H9 (cell line): ENCODE results near the gene CD164L2. TPM values are rescaled to one million over a fixed set of nuclear protein-coding genes. Genes with fewer than 3 reads are reported as not detected.

Experiments used
- DNase-seq: peaks from one replicate; pipeline ENCODE4 v3.0.0-alpha.2; 2017
- H2AFZ ChIP-seq: one replicate; pipeline ENCODE4 v1.6.1; 2013; ENCODE audit warnings: mild to moderate bottlenecking, low read length, control low read depth, moderate library complexity
- H2AK5ac ChIP-seq: 2 replicates; pipeline ENCODE4 v1.6.1; 2013; ENCODE audit warnings: low read length, control low read depth, mixed read lengths; ENCODE audit not compliant: insufficient read length
- H2BK120ac ChIP-seq: one replicate; pipeline ENCODE4 v1.6.1; 2013; ENCODE audit warnings: low read depth, mild to moderate bottlenecking, low read length, control low read depth, inconsistent platforms; ENCODE audit not compliant: poor library complexity, severe bottlenecking
- H2BK12ac ChIP-seq: 2 replicates; pipeline ENCODE4 v1.6.1; 2013; ENCODE audit warnings: low read length, control low read depth, mixed read lengths, low read depth; ENCODE audit not compliant: insufficient read length
- H2BK15ac ChIP-seq: 2 replicates; pipeline ENCODE4 v1.6.1; 2013; ENCODE audit warnings: low read depth, low read length, control low read depth
- H2BK20ac ChIP-seq: one replicate; pipeline ENCODE4 v1.6.1; 2013; ENCODE audit warnings: low read depth, mild to moderate bottlenecking, low read length, control low read depth, inconsistent platforms; ENCODE audit not compliant: poor library complexity, severe bottlenecking
- H2BK5ac ChIP-seq: 2 replicates; pipeline ENCODE4 v1.6.1; 2013; ENCODE audit warnings: low read length, control low read depth, mixed read lengths; ENCODE audit not compliant: insufficient read length
- H3K14ac ChIP-seq: 2 replicates; pipeline ENCODE4 v1.6.1; 2013; ENCODE audit warnings: low read length, control low read depth; ENCODE audit not compliant: insufficient read depth
- H3K18ac ChIP-seq: 2 replicates; pipeline ENCODE4 v1.6.1; 2013; ENCODE audit warnings: low read depth, mild to moderate bottlenecking, mixed read lengths, low read length, control low read depth; ENCODE audit not compliant: insufficient read length
- H3K23ac ChIP-seq: 2 replicates; pipeline ENCODE4 v1.6.1; 2013; ENCODE audit warnings: low read length, control low read depth, mixed read lengths, low read depth; ENCODE audit not compliant: insufficient read length
- H3K23me2 ChIP-seq: 2 replicates; pipeline ENCODE4 v1.6.1; 2013; ENCODE audit warnings: low read depth, mild to moderate bottlenecking, mixed read lengths, low read length, control low read depth; ENCODE audit not compliant: insufficient read length, poor library complexity, severe bottlenecking
- H3K27ac ChIP-seq: 2 replicates; pipeline ENCODE4 v1.5.1; 2013; ENCODE audit warnings: low read length, control low read depth, mixed read lengths, low read depth; ENCODE audit not compliant: insufficient read length
- H3K27me3 ChIP-seq: 2 replicates; pipeline ENCODE4 v1.6.1; 2013; ENCODE audit warnings: low read length, control low read depth, inconsistent platforms; ENCODE audit not compliant: insufficient read depth
- H3K4ac ChIP-seq: 2 replicates; pipeline ENCODE4 v1.6.1; 2013; ENCODE audit warnings: low read depth, mild to moderate bottlenecking, control low read depth, inconsistent platforms, low read length, moderate library complexity
- H3K4me1 ChIP-seq: 2 replicates; pipeline ENCODE4 v1.6.1; 2013; ENCODE audit warnings: low read length, control low read depth, inconsistent platforms; ENCODE audit not compliant: insufficient read depth
- H3K4me2 ChIP-seq: 2 replicates; pipeline ENCODE4 v1.6.1; 2013; ENCODE audit warnings: low read length, control low read depth, mixed read lengths; ENCODE audit not compliant: insufficient read length, insufficient read depth
- H3K56ac ChIP-seq: 2 replicates; pipeline ENCODE4 v1.6.1; 2013; ENCODE audit warnings: low read depth, mild to moderate bottlenecking, mixed read lengths, low read length, control low read depth; ENCODE audit not compliant: insufficient read length
- H3K79me1 ChIP-seq: 2 replicates; pipeline ENCODE4 v1.6.1; 2013; ENCODE audit warnings: low read depth, mild to moderate bottlenecking, moderate library complexity, low read length, control low read depth, inconsistent platforms; ENCODE audit not compliant: insufficient read depth, poor library complexity, severe bottlenecking
- H3K79me2 ChIP-seq: 2 replicates; pipeline ENCODE4 v1.6.1; 2013; ENCODE audit warnings: low read length, control low read depth, inconsistent platforms; ENCODE audit not compliant: insufficient read depth
- H3K9ac ChIP-seq: 2 replicates; pipeline ENCODE4 v1.6.1; 2013; ENCODE audit warnings: low read length, control low read depth, mixed read lengths; ENCODE audit not compliant: insufficient read length; ENCODE audit errors: extremely low read depth
- H3K9me3 ChIP-seq: one replicate; pipeline ENCODE4 v1.6.1; 2013; ENCODE audit warnings: low read depth, low read length, inconsistent platforms; ENCODE audit not compliant: control insufficient read depth
- H3T11ph ChIP-seq: one replicate; pipeline ENCODE4 v1.6.1; 2013; ENCODE audit warnings: mild to moderate bottlenecking, low read length, control low read depth, inconsistent platforms
- H4K20me1 ChIP-seq: one replicate; pipeline ENCODE4 v1.6.1; 2013; ENCODE audit not compliant: control insufficient read depth, insufficient read length, insufficient read depth
- H4K5ac ChIP-seq: 2 replicates; pipeline ENCODE4 v1.6.1; 2013; ENCODE audit warnings: low read depth, mild to moderate bottlenecking, mixed read lengths, low read length, control low read depth; ENCODE audit not compliant: insufficient read length
- H4K8ac ChIP-seq: replicated peaks from 2 replicates; pipeline ENCODE4 v1.6.1; 2013; ENCODE audit warnings: low read length, control low read depth, mixed read lengths, low read depth; ENCODE audit not compliant: insufficient read length
- H4K91ac ChIP-seq: 2 replicates; pipeline ENCODE4 v1.6.1; 2013; ENCODE audit warnings: low read depth, mild to moderate bottlenecking, moderate library complexity, mixed read lengths, low read length, control low read depth; ENCODE audit not compliant: insufficient read length
- H3K27ac Mint-ChIP-seq, 3 experiments: 2 replicates in 2 of 3; 3 replicates in 1 of 3; pipeline ENCODE4 v1.8.0; 2020 to 2021; ENCODE audit warnings: mixed read lengths in 3 of 3, mild to moderate bottlenecking in 1 of 3, moderate library complexity in 1 of 3
- H3K27me3 Mint-ChIP-seq: 2 replicates; pipeline ENCODE4 v1.8.0; 2021; ENCODE audit warnings: low read depth, mild to moderate bottlenecking, moderate library complexity, mixed read lengths
- H3K36me3 Mint-ChIP-seq, 3 experiments: 2 replicates in 2 of 3; 3 replicates in 1 of 3; pipeline ENCODE4 v1.8.0; 2020 to 2021; ENCODE audit warnings: low read depth in 3 of 3, mixed read lengths in 3 of 3; ENCODE audit not compliant: insufficient read depth in 1 of 3
- H3K4me1 Mint-ChIP-seq, 2 experiments: 2 replicates each; pipeline ENCODE4 v1.8.0; 2020; ENCODE audit warnings: mixed read lengths in 2 of 2
- H3K4me3 Mint-ChIP-seq, 2 experiments: 2 replicates in 1 of 2; 3 replicates in 1 of 2; pipeline ENCODE4 v1.8.0; 2020 to 2021; ENCODE audit warnings: mild to moderate bottlenecking in 2 of 2, mixed read lengths in 2 of 2, moderate library complexity in 1 of 2
- H3K9me3 Mint-ChIP-seq, 2 experiments: 2 replicates in 1 of 2; 3 replicates in 1 of 2; pipeline ENCODE4 v1.8.0; 2020; ENCODE audit warnings: mild to moderate bottlenecking in 2 of 2, mixed read lengths in 2 of 2, moderate library complexity in 1 of 2
- CTCF ChIP-seq: fragments of 200-600 bp; sonication (generic); conservative IDR thresholded peaks from 3 replicates; pipeline ENCODE4 v1.8.0; 2021; ENCODE audit warnings: antibody characterized with exemption, mild to moderate bottlenecking
- WGBS: extraction: QIAGEN DNeasy Blood & Tissue Kit; methylation state at CpG from one replicate; pipeline ENCODE4 v1.1.7; 2013; ENCODE audit warnings: missing lambda C conversion rate, low lambda C conversion rate, mixed read lengths; ENCODE audit not compliant: insufficient read length; ENCODE audit errors: extremely low coverage; 5-methylcytosine and 5-hydroxymethylcytosine counted together
- total RNA-seq: library from RNA; stranded (reverse); gene quantifications from 2 replicates; pipeline ENCODE4 v1.2.1, GENCODE V29; 2021

Gene CD164L2
- total RNA-seq, 1 experiment from 2014 or later = 1.2 TPM

GRCh38 chr1:27413004-27413403 lies 29.9 kb upstream of the CD164L2 start:
- Mint-ChIP-seq H3K4me1 (peaks cover 0 to 1% of the 10 kb centered on the region in 2 experiments; a peak in 2 of 4 replicates), H3K27ac (no peak overlapping the region), H3K27me3 (no peaks in the 10 kb centered on the region), H3K9me3 (no peaks in the 10 kb centered on the region), H3K36me3 (peaks cover 44 to 85% (median 82%) of the 10 kb centered on the region in 3 experiments; a peak in 6 of 7 replicates), H3K4me3 (no peak overlapping the region)
- Histone ChIP-seq H3K23me2 (no peaks in the 10 kb centered on the region), H3K23ac (no peak overlapping the region), H3K79me2 (no peaks in the 10 kb centered on the region), H3K56ac (no peak overlapping the region), H2BK120ac (no peak overlapping the region), H4K5ac (no peak overlapping the region), H4K8ac (no peak overlapping the region), H2BK15ac (no peak overlapping the region), H3K14ac (no peak overlapping the region), H3K9me3 (no peaks in the 10 kb centered on the region), H3K9ac (no peak overlapping the region), H4K91ac (no peak overlapping the region), H3K18ac (no peak overlapping the region), H3K4me1 (no peaks in the 10 kb centered on the region), H2AK5ac (no peak overlapping the region), H3K4ac (no peak overlapping the region), H2BK5ac (no peak overlapping the region), H2BK12ac (no peak overlapping the region), H3K27ac (no peak overlapping the region), H2AFZ (no peak overlapping the region), H3K79me1 (no peaks in the 10 kb centered on the region), H2BK20ac (no peak overlapping the region), H3K27me3 (no peaks in the 10 kb centered on the region), H3K4me2 (no peak overlapping the region), H3T11ph (no peak overlapping the region), H4K20me1 (no peaks in the 10 kb centered on the region)
- no peak for DNase-seq
- TF ChIP-seq CTCF = no peak
- WGBS = no CpG with 5 or more reads among the region's 4 CpGs
